Measurements from ENCODE around the gene CACNB4. TPM values are rescaled to one million over a fixed set of nuclear protein-coding genes. Genes with fewer than 3 reads are reported as not detected.

CACNB4 gene
- total and polyA plus RNA-seq, 2 of the 4 experiments (the other 2 are of a cell fraction) = 0.12 to 0.36 TPM

GRCh38 chr2:152062125-152063091, 36.4 kb downstream of the CACNB4 start:
- peaks cover 4% of the 10 kb centered on the region; the same call in 1 of the 2 replicates for H3K9me3 ChIP-seq (ENCODE audit: control insufficient read depth, insufficient read depth, low read length)
- ATAC-seq (ENCODE audit: low read depth) = peak; percentile 94
- peak overlapping the region; percentile 56; the same call in 1 of the 3 replicates for H2BK15ac ChIP-seq (ENCODE audit: low read depth, low read length)
- H4K91ac ChIP-seq (ENCODE audit: insufficient read depth, low read depth, low read length) = peak overlapping the region; percentile 48
- ChIA-PET POLR2A (ENCODE audit: unreplicated experiment) (interaction anchor here (0.6 kb wide), 1 partner anchor 25 kb away, joined by 16 read pairs; no protein-coding TSS in a partner anchor), CTCF (interaction anchor here (0.5 to 1.3 kb wide), 3 partner anchors 13 to 26 kb away, joined by 3 to 5 read pairs (median 3); no protein-coding TSS in a partner anchor)
- H3K9me1 ChIP-seq (ENCODE audit: insufficient read depth, low read length) = peaks cover 3% of the 10 kb centered on the region; the same call in 1 of the 2 replicates
- H3K56ac ChIP-seq (ENCODE audit: extremely low read depth, insufficient read depth, low read length) = no peak overlapping the region
- no peak overlapping the region for H3K4me3 ChIP-seq (ENCODE audit: insufficient read depth, low read depth, low read length)
- H4K5ac ChIP-seq (ENCODE audit: low read depth, low read length) = peak overlapping the region; percentile 51; the same call in 1 of the 2 replicates
- peak overlapping the region; percentile 57 for H3K18ac ChIP-seq (ENCODE audit: low read depth, low read length)
- peak overlapping the region; percentile 20 to 77; a peak in 3 of 4 replicates for H4K8ac ChIP-seq (ENCODE audit: low read depth in 2 of 2, low read length in 2 of 2)
- H3K4me1 ChIP-seq (ENCODE audit: control insufficient read depth, insufficient read depth, low read length) = peaks cover 8% of the 10 kb centered on the region
- H4K20me1 ChIP-seq (ENCODE audit: insufficient read depth, low read length) = no peaks in the 10 kb centered on the region
- H2AFZ ChIP-seq (replicated peaks; ENCODE audit: low read length, poor library complexity) = peak overlapping the region; percentile 57
- dilution Hi-C loops (cut with HindIII; ENCODE audit: low sequenced_read_pairs, unreplicated experiment) (no loop called here), intact Hi-C loops (cut with micrococcal nuclease) (no loop called here), in situ Hi-C loops (cut with MboI; ENCODE audit: low sequenced_read_pairs) (no loop called here)
- peak overlapping the region; percentile 52 for H2AK9ac ChIP-seq (replicated peaks; ENCODE audit: low read depth, low read length, poor library complexity)
- DNase-seq = peak; percentile 73
- H3K79me1 ChIP-seq (ENCODE audit: low read depth in 1 of 2, low read length in 2 of 2) = no peaks in the 10 kb centered on the region
- no peak overlapping the region for H3K9ac ChIP-seq (ENCODE audit: low read depth, low read length)
- H2BK20ac ChIP-seq (ENCODE audit: low read depth, low read length) = peak overlapping the region; percentile 67
- H3K27ac ChIP-seq (ENCODE audit: insufficient read depth, low read length) = peak overlapping the region; percentile 34
- peaks cover 1% of the 10 kb centered on the region; the same call in 1 of the 2 replicates for H3K27me3 ChIP-seq (ENCODE audit: control insufficient read depth, insufficient read depth, low read length)
- H3K36me3 ChIP-seq (ENCODE audit: control insufficient read depth, insufficient read depth, low read length) = no peaks in the 10 kb centered on the region
- H2BK120ac ChIP-seq (ENCODE audit: low read depth, low read length) = peak overlapping the region; percentile 24; the same call in 1 of the 2 replicates
- H2BK5ac ChIP-seq (ENCODE audit: low read depth, low read length, poor library complexity, severe bottlenecking) = peak overlapping the region; percentile 7
- H3K4me2 ChIP-seq (ENCODE audit: low read depth, low read length) = 0 out of 2 replicates have a peak overlapping the region, but pooled peaks have one; percentile 7
- 37% methylated on average over 2 of the region's 7 CpGs; no CpG with 5 or more reads in 1 of the 2 experiments for WGBS, 2 experiments (ENCODE audit: extremely low coverage in 2 of 2, insufficient read length in 1 of 2)
- 0 out of 2 replicates have a peak overlapping the region, but pooled peaks have one; percentile 32 for H3K23ac ChIP-seq (ENCODE audit: low read depth, low read length)
- peak overlapping the region; percentile 43; the same call in 1 of the 2 replicates for H2AK5ac ChIP-seq (ENCODE audit: low read depth, low read length)
- BruUV-seq (replicated peaks) = no TSS peak
- H3K14ac ChIP-seq (replicated peaks; ENCODE audit: low read depth, low read length) = peak overlapping the region; percentile 46; the same call in 1 of the 2 replicates
- H3K4ac ChIP-seq (ENCODE audit: low read depth, low read length) = peak overlapping the region; percentile 48
- TF ChIP-seq CEBPB (IDR thresholded peaks at IDR 0.05; ENCODE audit: low read depth, low read length) (no peak), BHLHE40 (IDR thresholded peaks at IDR 0.05; ENCODE audit: low read depth, low read length) (no peak), POLR2A (IDR thresholded peaks at IDR 0.05; ENCODE audit: low read depth, low read length) (no peak), RCOR1 (IDR thresholded peaks at IDR 0.05; ENCODE audit: insufficient replicate concordance, low read length) (no peak), NFE2L2 (IDR thresholded peaks at IDR 0.05; ENCODE audit: low read depth, low read length) (no peak), CHD1 (IDR thresholded peaks at IDR 0.05; ENCODE audit: low read depth, low read length) (no peak), MAZ (IDR thresholded peaks at IDR 0.05; ENCODE audit: borderline replicate concordance, low read depth, low read length) (no peak), SMC3 (IDR thresholded peaks at IDR 0.05; ENCODE audit: low read depth, low read length) (no peak), FOS (IDR thresholded peaks at IDR 0.05; ENCODE audit: low read depth, low read length) (no peak), MXI1 (IDR thresholded peaks at IDR 0.05; ENCODE audit: borderline replicate concordance, low read depth, low read length) (no peak), RAD21 (IDR thresholded peaks at IDR 0.05; ENCODE audit: low read length) (no peak), MAFK (IDR thresholded peaks at IDR 0.05; ENCODE audit: low read depth, low read length) (no peak), ELK1 (IDR thresholded peaks at IDR 0.05; ENCODE audit: borderline replicate concordance, low read depth, low read length) (no peak)
- TF ChIP-seq, protein P1, sequence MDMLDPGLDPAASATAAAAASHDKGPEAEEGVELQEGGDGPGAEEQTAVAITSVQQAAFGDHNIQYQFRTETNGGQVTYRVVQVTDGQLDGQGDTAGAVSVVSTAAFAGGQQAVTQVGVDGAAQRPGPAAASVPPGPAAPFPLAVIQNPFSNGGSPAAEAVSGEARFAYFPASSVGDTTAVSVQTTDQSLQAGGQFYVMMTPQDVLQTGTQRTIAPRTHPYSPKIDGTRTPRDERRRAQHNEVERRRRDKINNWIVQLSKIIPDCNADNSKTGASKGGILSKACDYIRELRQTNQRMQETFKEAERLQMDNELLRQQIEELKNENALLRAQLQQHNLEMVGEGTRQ (IDR thresholded peaks at IDR 0.05; ENCODE audit: low read depth, low read length) = no peak
